HG03175 (cell line): Measurements from ENCODE around the gene CDC42.

Experiments
- ATAC-seq: cut with Tn5 transposase; IDR thresholded peaks from one replicate; pipeline ENCODE4 v1.9.1; 2021; ENCODE audit warnings: mild to moderate bottlenecking, moderate library complexity; ENCODE audit not compliant: unreplicated experiment

CDC42 gene

GRCh38 chr1:22105611-22106207, 53.2 kb downstream of the CDC42 start:
- no peak for ATAC-seq

GRCh38 chr1:22107126-22107525, 54.6 kb downstream of the CDC42 start:
- no peak for ATAC-seq

GRCh38 chr1:22108339-22109105, 56.0 kb downstream of the CDC42 start:
- no peak for ATAC-seq

GRCh38 chr1:22110016-22110415, 57.5 kb downstream of the CDC42 start:
- ATAC-seq, result no peak

- no peak for ATAC-seq
Observed at GRCh38 chr1:22111115-22111514, 58.6 kb downstream of the CDC42 start.

- no peak for ATAC-seq
Observed at GRCh38 chr1:22111620-22112019, 59.1 kb downstream of the CDC42 start.

- ATAC-seq, result no peak
Observed at GRCh38 chr1:22112554-22112953, 60.0 kb downstream of the CDC42 start.

- ATAC-seq, result no peak
Observed at GRCh38 chr1:22114083-22115012, 61.8 kb downstream of the CDC42 start.

- no peak for ATAC-seq
Observed at GRCh38 chr1:22115286-22115685, 62.8 kb downstream of the CDC42 start.

- no peak for ATAC-seq
Observed at GRCh38 chr1:22117238-22117637, 64.7 kb downstream of the CDC42 start.

GRCh38 chr1:22117851-22118250, 65.3 kb downstream of the CDC42 start:
- no peak for ATAC-seq

GRCh38 chr1:22118291-22118992, 65.9 kb downstream of the CDC42 start:
- ATAC-seq, result no peak

- ATAC-seq, result no peak
Observed at GRCh38 chr1:22119626-22120468, 67.3 kb downstream of the CDC42 start.

- no peak for ATAC-seq
Observed at GRCh38 chr1:22120469-22120790, 67.9 kb downstream of the CDC42 start.

- no peak for ATAC-seq
Observed at GRCh38 chr1:22121421-22121911, 69.0 kb downstream of the CDC42 start.

GRCh38 chr1:22122273-22123070, 70.0 kb downstream of the CDC42 start:
- no peak for ATAC-seq

- ATAC-seq, result no peak
Observed at GRCh38 chr1:22123071-22123390, 70.5 kb downstream of the CDC42 start.

GRCh38 chr1:22123901-22124404, 71.4 kb downstream of the CDC42 start:
- ATAC-seq, result no peak

- ATAC-seq, result no peak
Observed at GRCh38 chr1:22124592-22125229, 72.2 kb downstream of the CDC42 start.
